H1 (cell line): ENCODE data around the gene ADGB. TPM values are rescaled to one million over a fixed set of nuclear protein-coding genes. Genes with fewer than 3 reads are reported as not detected.

ENCODE experiments used
- CTCF ChIA-PET: fragments of 300-600 bp; sonication (Branson Sonifier 250); formaldehyde crosslinking; loops from one replicate; lab custom pipeline; 2021; ENCODE audit not compliant: partially characterized antibody; lab: Charles Lee
- POLR2A ChIA-PET: fragments of 300-600 bp; sonication (Branson Sonifier 250); formaldehyde crosslinking; loops from one replicate; lab custom pipeline; 2021; ENCODE audit warnings: inconsistent platforms; ENCODE audit not compliant: partially characterized antibody; lab: Charles Lee
- DNase-seq, 2 experiments: peaks; one replicate each; pipeline versions ENCODE4 v3.0.0 to v3.0.0-alpha.2; 2010 to 2022; ENCODE audit warnings: low spot score in 2 of 2, low read depth in 1 of 2, mixed read lengths in 1 of 2
- FAIRE-seq: peaks from 2 replicates; lab custom pipeline; 2011; peaks lifted over from hg19 to GRCh38; lab: Jason Lieb, UNC
- H2AFZ ChIP-seq: 2 replicates; pipeline ENCODE4 v1.8.1; 2012; ENCODE audit warnings: low read length, inconsistent platforms
- H2AK5ac ChIP-seq: 2 replicates; pipeline ENCODE4 v1.6.1; 2013; ENCODE audit warnings: low read depth, low read length
- H2BK120ac ChIP-seq: replicated peaks from 2 replicates; pipeline ENCODE3; 2013; ENCODE audit warnings: low read depth, low read length, inconsistent platforms
- H2BK12ac ChIP-seq: 2 replicates; pipeline ENCODE4 v1.6.1; 2013; ENCODE audit warnings: low read depth, low read length
- H2BK15ac ChIP-seq: 2 replicates; pipeline ENCODE4 v1.6.1; 2013; ENCODE audit warnings: low read length
- H2BK20ac ChIP-seq: 2 replicates; pipeline ENCODE4 v1.6.1; 2013; ENCODE audit warnings: low read length
- H2BK5ac ChIP-seq: 2 replicates; pipeline ENCODE4 v1.6.1; 2013; ENCODE audit warnings: low read depth, low read length
- H3K14ac ChIP-seq: 2 replicates; pipeline ENCODE4 v1.6.1; 2013; ENCODE audit warnings: inconsistent platforms; ENCODE audit not compliant: insufficient read length
- H3K18ac ChIP-seq: 2 replicates; pipeline ENCODE4 v1.6.1; 2013; ENCODE audit warnings: low read length; ENCODE audit errors: extremely low read depth
- H3K23ac ChIP-seq: 2 replicates; pipeline ENCODE4 v1.6.1; 2013; ENCODE audit warnings: inconsistent platforms; ENCODE audit not compliant: insufficient read length
- H3K23me2 ChIP-seq: 2 replicates; pipeline ENCODE4 v1.6.1; 2013; ENCODE audit warnings: low read depth, low read length
- H3K27ac ChIP-seq: 2 replicates; pipeline ENCODE4 v1.6.1; 2011; ENCODE audit warnings: low read depth, low read length, inconsistent platforms
- H3K27me3 ChIP-seq, 4 experiments: replicated peaks in 1 of 4; 1 replicate in 1 of 4; 2 replicates in 3 of 4; pipeline versions ENCODE4 v1.6.1 to v1.8.1; 2011 to 2013; ENCODE audit warnings: low read length in 3 of 4, mild to moderate bottlenecking in 3 of 4, inconsistent platforms in 2 of 4, mixed read lengths in 2 of 4, moderate library complexity in 1 of 4; ENCODE audit not compliant: control insufficient read depth in 3 of 4, insufficient read depth in 3 of 4; ENCODE audit errors: extremely low read depth in 1 of 4
- H3K36me3 ChIP-seq, 4 experiments: 2 replicates each; pipeline versions ENCODE4 v1.6.1 to v1.8.1; 2011 to 2013; ENCODE audit warnings: mild to moderate bottlenecking in 4 of 4, low read length in 3 of 4, moderate library complexity in 2 of 4, control low read depth in 1 of 4, inconsistent platforms in 1 of 4; ENCODE audit not compliant: insufficient read depth in 4 of 4, control insufficient read depth in 2 of 4
- H3K4ac ChIP-seq: replicated peaks from 2 replicates; pipeline ENCODE3; 2013; ENCODE audit warnings: low read length, low read depth, mixed read lengths, inconsistent platforms; ENCODE audit not compliant: insufficient read length
- H3K4me1 ChIP-seq, 4 experiments: replicated peaks in 1 of 4; 1 replicate in 1 of 4; 2 replicates in 3 of 4; pipeline versions ENCODE4 v1.6.1 to v1.8.1; 2011 to 2013; ENCODE audit warnings: low read length in 3 of 4, inconsistent platforms in 2 of 4, mixed read lengths in 1 of 4; ENCODE audit not compliant: insufficient read depth in 4 of 4, control insufficient read depth in 3 of 4
- H3K4me2 ChIP-seq, 2 experiments: 2 replicates each; pipeline versions ENCODE4 v1.6.1 to v1.8.1; 2011 to 2013; ENCODE audit warnings: low read depth in 2 of 2, low read length in 2 of 2, control low read depth in 1 of 2, inconsistent platforms in 1 of 2, mild to moderate bottlenecking in 1 of 2; ENCODE audit not compliant: insufficient read depth in 1 of 2
- H3K4me3 ChIP-seq, 4 experiments: fragments of 200-600, 300-600 bp in 1 of 4; sonication (generic), shearing (Covaris generic), sonication (Bioruptor Twin) in 1 of 4; 2 replicates each; pipeline versions ENCODE4 v1.5.1 to v1.8.1; 2011 to 2016; ENCODE audit warnings: low read length in 4 of 4, low read depth in 3 of 4, control low read depth in 2 of 4, inconsistent platforms in 2 of 4, mild to moderate bottlenecking in 2 of 4, mixed read lengths in 1 of 4, moderate library complexity in 1 of 4; ENCODE audit not compliant: insufficient read depth in 2 of 4; ENCODE audit errors: extremely low read depth in 1 of 4
- H3K56ac ChIP-seq: replicated peaks from 2 replicates; pipeline ENCODE3; 2013; ENCODE audit warnings: low read depth, mild to moderate bottlenecking, mixed read lengths, low read length, inconsistent platforms; ENCODE audit not compliant: insufficient read length
- H3K79me1 ChIP-seq: 2 replicates; pipeline ENCODE4 v1.6.1; 2013; ENCODE audit warnings: low read depth, low read length, control low read depth
- H3K79me2 ChIP-seq, 2 experiments: 2 replicates each; pipeline versions ENCODE4 v1.6.1 to v1.8.1; 2012 to 2013; ENCODE audit warnings: low read length in 2 of 2, mild to moderate bottlenecking in 2 of 2, inconsistent platforms in 1 of 2; ENCODE audit not compliant: insufficient read depth in 2 of 2, control insufficient read depth in 1 of 2
- H3K9ac ChIP-seq, 4 experiments: replicated peaks in 1 of 4; 1 replicate in 1 of 4; 2 replicates in 3 of 4; pipeline versions ENCODE4 v1.6.1 to v1.8.1; 2011 to 2013; ENCODE audit warnings: low read depth in 3 of 4, low read length in 3 of 4, control low read depth in 2 of 4, mild to moderate bottlenecking in 2 of 4, moderate library complexity in 2 of 4, inconsistent platforms in 1 of 4; ENCODE audit errors: extremely low read depth in 1 of 4
- H3K9me3 ChIP-seq, 2 experiments: 2 replicates each; pipeline versions ENCODE4 v1.6.1 to v1.8.1; 2012 to 2013; ENCODE audit warnings: mild to moderate bottlenecking in 2 of 2, moderate library complexity in 2 of 2, control low read depth in 1 of 2, inconsistent platforms in 1 of 2, low read depth in 1 of 2, low read length in 1 of 2, mixed read lengths in 1 of 2; ENCODE audit not compliant: insufficient read depth in 2 of 2
- H4K20me1 ChIP-seq, 2 experiments: replicated peaks in 1 of 2; 2 replicates each; pipeline versions ENCODE3 to v1.8.1; 2011 to 2013; ENCODE audit warnings: inconsistent platforms in 2 of 2, low read length in 2 of 2, mild to moderate bottlenecking in 1 of 2; ENCODE audit not compliant: insufficient read depth in 2 of 2, control insufficient read depth in 1 of 2
- H4K5ac ChIP-seq: 2 replicates; pipeline ENCODE4 v1.6.1; 2013; ENCODE audit warnings: low read length, low read depth, mixed read lengths, inconsistent platforms; ENCODE audit not compliant: insufficient read length
- H4K8ac ChIP-seq: 2 replicates; pipeline ENCODE4 v1.8.0; 2013; ENCODE audit warnings: mild to moderate bottlenecking, moderate library complexity, low read length, inconsistent platforms; ENCODE audit not compliant: insufficient read depth; ENCODE audit errors: extremely low read depth
- H4K91ac ChIP-seq: replicated peaks from 2 replicates; pipeline ENCODE3; 2013; ENCODE audit warnings: low read length, mixed read lengths, inconsistent platforms; ENCODE audit not compliant: insufficient read length
- ATF2 ChIP-seq: IDR thresholded peaks from 2 replicates; pipeline ENCODE4 v1.6.1; 2012; ENCODE audit warnings: low read length, inconsistent platforms
- BACH1 ChIP-seq: IDR thresholded peaks from 2 replicates; pipeline ENCODE4 v1.6.1; 2012; ENCODE audit warnings: low read length, improper control_type of control experiment
- CHD2 ChIP-seq: IDR thresholded peaks from 2 replicates; pipeline ENCODE4 v1.6.1; 2012; ENCODE audit warnings: low read length, improper control_type of control experiment
- CREB1 ChIP-seq: IDR thresholded peaks from 2 replicates; pipeline ENCODE4 v1.6.1; 2012; ENCODE audit warnings: inconsistent platforms
- CTBP2 ChIP-seq: IDR thresholded peaks from 2 replicates; pipeline ENCODE4 v1.7.0; 2011; ENCODE audit warnings: borderline replicate concordance, mild to moderate bottlenecking, moderate library complexity, mixed read lengths, low read length; ENCODE audit not compliant: insufficient read depth, insufficient read length
- EP300 ChIP-seq, 2 experiments: IDR thresholded peaks; 1 replicate in 1 of 2; 2 replicates in 1 of 2; pipeline ENCODE4 v1.6.1; 2011 to 2012; ENCODE audit warnings: low read depth in 2 of 2, low read length in 2 of 2, mild to moderate bottlenecking in 2 of 2, borderline replicate concordance in 1 of 2, inconsistent platforms in 1 of 2, moderate library complexity in 1 of 2
- FOSL1 ChIP-seq: IDR thresholded peaks from 2 replicates; pipeline ENCODE4 v1.6.1; 2011; ENCODE audit warnings: mild to moderate bottlenecking, low read depth, low read length, moderate library complexity; ENCODE audit not compliant: insufficient read depth
- KDM1A ChIP-seq: fragments of 200-600, 300-600 bp; sonication (generic); IDR thresholded peaks from 2 replicates; pipeline ENCODE4 v1.7.1; 2016; ENCODE audit warnings: mild to moderate bottlenecking, low read length, borderline replicate concordance
- RBBP5 ChIP-seq: IDR thresholded peaks from 2 replicates; pipeline ENCODE4 v1.7.1; 2012; ENCODE audit warnings: low read depth, mild to moderate bottlenecking, inconsistent platforms, low read length, moderate library complexity, borderline replicate concordance
- RFX5 ChIP-seq: IDR thresholded peaks from 2 replicates; pipeline ENCODE4 v1.6.1; 2011; ENCODE audit warnings: low read depth, low read length, improper control_type of control experiment, borderline replicate concordance
- SIX5 ChIP-seq: IDR thresholded peaks from 2 replicates; pipeline ENCODE4 v1.6.1; 2011; ENCODE audit warnings: mild to moderate bottlenecking, low read depth, low read length
- SP4 ChIP-seq: IDR thresholded peaks from 2 replicates; pipeline ENCODE4 v1.6.1; 2012; ENCODE audit warnings: low read length, inconsistent platforms
- TEAD4 ChIP-seq: IDR thresholded peaks from 2 replicates; pipeline ENCODE4 v1.6.1; 2012; ENCODE audit warnings: low read depth, low read length, inconsistent platforms, mixed read lengths
- WGBS, 2 experiments: shearing (Covaris generic) in 1 of 2; methylation state at CpG; one replicate each; pipeline versions ENCODE4 v1.1.6 to v1.1.7; 2013 to 2015; ENCODE audit warnings: low lambda C conversion rate in 2 of 2, mixed read lengths in 2 of 2, inconsistent platforms in 1 of 2, low coverage in 1 of 2, missing lambda C conversion rate in 1 of 2; ENCODE audit not compliant: insufficient replicate concordance in 2 of 2, insufficient coverage in 1 of 2, insufficient read length in 1 of 2; ENCODE audit errors: extremely low coverage in 1 of 2, missing lambda C conversion rate in 1 of 2; 5-methylcytosine and 5-hydroxymethylcytosine counted together
- polyA plus RNA-seq, 7 experiments: library from polyadenylated mRNA; depleted of rRNA in 3 of 7; stranded (reverse) in 5 of 7; unstranded in 2 of 7; fragments of >200 nt in 5 of 7; fragments of 200-250 nt in 2 of 7; gene quantifications; 1 replicate in 5 of 7; 2 replicates in 1 of 7; 4 replicates in 1 of 7; pipeline versions ENCODE4 v1.2.1 to v1.2.3, GENCODE V29; 2011 to 2013; ENCODE audit warnings: missing spikeins in 2 of 7, mixed read lengths in 2 of 7
- total RNA-seq: library from RNA; stranded (reverse); fragmentation: NEBNext Ultra II Directional; extraction: Animal tissue kit (Norgen Biotek cat#: 25700); gene quantifications from 2 replicates; pipeline ENCODE4 v1.2.1, GENCODE V29; 2021

ADGB gene
- total and polyA plus RNA-seq, 2 of the 8 experiments (the other 6 are each of a cell fraction or from before 2014, with no cell fraction given) = not detected

GRCh38 chr6:146642921-146643320 is 44.1 kb downstream of the ADGB start:
- no peak for TF ChIP-seq RFX5
- TF ChIP-seq ATF2 = no peak
- no peak for TF ChIP-seq EP300 (IDR thresholded peaks at IDR 0.05; ENCODE audit: borderline replicate concordance in 1 of 2, low read depth in 2 of 2, low read length in 2 of 2)
- TF ChIP-seq SIX5 = no peak
- no peak for TF ChIP-seq SP4
- TF ChIP-seq BACH1 = no peak
- TF ChIP-seq CREB1 = no peak
- TF ChIP-seq KDM1A = no peak
- no peak for TF ChIP-seq CHD2
- TF ChIP-seq CTBP2 = no peak
- no peak for TF ChIP-seq RBBP5
- no peak for TF ChIP-seq TEAD4
- no peak for TF ChIP-seq FOSL1
- no peak overlapping the region for H3K14ac ChIP-seq
- H3K27ac ChIP-seq = no peak overlapping the region
- no peak overlapping the region for H2BK20ac ChIP-seq
- FAIRE-seq = no peak
- POLR2A ChIA-PET = no interaction called here
- H2AK5ac ChIP-seq = no peak overlapping the region
- H3K27me3 ChIP-seq = peaks cover 0 to 2% (median 0%) of the 10 kb centered on the region in 4 experiments; a peak in 1 of 7 replicates
- H3K79me1 ChIP-seq = no peaks in the 10 kb centered on the region
- H2BK120ac ChIP-seq = no peak overlapping the region
- H3K23me2 ChIP-seq = no peaks in the 10 kb centered on the region
- H4K5ac ChIP-seq = no peak overlapping the region
- H2AFZ ChIP-seq = no peak overlapping the region
- DNase-seq = no peak
- H3K4ac ChIP-seq = no peak overlapping the region
- H4K20me1 ChIP-seq = no peaks in the 10 kb centered on the region
- H3K4me1 ChIP-seq = no peaks in the 10 kb centered on the region
- no peak overlapping the region for H4K8ac ChIP-seq
- no peak overlapping the region for H3K9ac ChIP-seq
- 90% methylated on average over 6 of the region's 6 CpGs; no CpG with 5 or more reads in 1 of the 2 experiments for WGBS, 2 experiments
- no peaks in the 10 kb centered on the region for H3K79me2 ChIP-seq
- H3K23ac ChIP-seq = no peak overlapping the region
- H3K18ac ChIP-seq = no peak overlapping the region
- H2BK5ac ChIP-seq = no peak overlapping the region
- no peak overlapping the region for H2BK12ac ChIP-seq
- no peaks in the 10 kb centered on the region for H3K36me3 ChIP-seq
- CTCF ChIA-PET = no interaction called here
- H3K4me2 ChIP-seq = no peak overlapping the region
- no peaks in the 10 kb centered on the region for H3K9me3 ChIP-seq
- no peak overlapping the region for H3K56ac ChIP-seq
- no peak overlapping the region for H4K91ac ChIP-seq
- H3K4me3 ChIP-seq = no peak overlapping the region
- H2BK15ac ChIP-seq = no peak overlapping the region
